IMR-90 (cell line): ENCODE measurements around the gene RBM5. TPM values are rescaled to one million over a fixed set of nuclear protein-coding genes. Genes with fewer than 3 reads are reported as not detected.

ENCODE experiments used
- ATAC-seq: fragments of 200-7000 bp; cut with Tn5 transposase; 2 replicates; pipeline ENCODE4 v1.9.1; 2020; ENCODE audit warnings: low read depth, mild to moderate bottlenecking, moderate library complexity
- BruUV-seq: library from RNA; stranded (reverse); fragments of 400-500 nt; replicated peaks from 2 replicates; lab custom pipeline; 2021; lab: Mats Ljungman, UMichigan
- CTCF ChIA-PET: fragments of 300-600 bp; formaldehyde crosslinking; extraction: SDS; loops from one replicate; lab custom pipeline; 2021; ENCODE audit warnings: antibody characterized with exemption; lab: Yijun Ruan, JAX
- POLR2A ChIA-PET: fragments of 300-600 bp; sonication (Branson Sonifier 250); formaldehyde crosslinking; loops from one replicate; lab custom pipeline; 2022; ENCODE audit warnings: antibody characterized with exemption; ENCODE audit not compliant: unreplicated experiment; lab: Charles Lee
- DNase-seq: peaks from one replicate; pipeline ENCODE4 v3.0.0; 2013
- H2AFZ ChIP-seq: replicated peaks from 2 replicates; pipeline ENCODE3; 2013; ENCODE audit warnings: low read length, mild to moderate bottlenecking; ENCODE audit not compliant: poor library complexity
- H2AK5ac ChIP-seq: 2 replicates; pipeline ENCODE4 v1.6.1; 2013; ENCODE audit warnings: low read depth, low read length, inconsistent platforms
- H2AK9ac ChIP-seq: replicated peaks from 2 replicates; pipeline ENCODE3; 2013; ENCODE audit warnings: mild to moderate bottlenecking, low read depth, low read length, moderate library complexity; ENCODE audit not compliant: poor library complexity
- H2BK120ac ChIP-seq: 2 replicates; pipeline ENCODE4 v1.6.1; 2013; ENCODE audit warnings: low read depth, low read length, inconsistent platforms
- H2BK15ac ChIP-seq: 3 replicates; pipeline ENCODE4 v1.6.1; 2013; ENCODE audit warnings: low read depth, low read length, inconsistent platforms
- H2BK20ac ChIP-seq: 2 replicates; pipeline ENCODE4 v1.6.1; 2013; ENCODE audit warnings: low read depth, mild to moderate bottlenecking, inconsistent platforms, low read length, moderate library complexity
- H2BK5ac ChIP-seq: 2 replicates; pipeline ENCODE4 v1.6.1; 2013; ENCODE audit warnings: mild to moderate bottlenecking, low read depth, low read length, inconsistent platforms; ENCODE audit not compliant: poor library complexity, severe bottlenecking
- H3K14ac ChIP-seq: replicated peaks from 2 replicates; pipeline ENCODE4 v1.6.1; 2013; ENCODE audit warnings: low read depth, low read length, inconsistent platforms
- H3K18ac ChIP-seq: 2 replicates; pipeline ENCODE4 v1.6.1; 2013; ENCODE audit warnings: low read depth, low read length, control low read depth
- H3K23ac ChIP-seq: 2 replicates; pipeline ENCODE4 v1.6.1; 2013; ENCODE audit warnings: low read depth, low read length, inconsistent platforms
- H3K27ac ChIP-seq: 2 replicates; pipeline ENCODE4 v1.5.1; 2013; ENCODE audit warnings: mild to moderate bottlenecking, control low read depth, low read length; ENCODE audit not compliant: insufficient read depth
- H3K27me3 ChIP-seq: 2 replicates; pipeline ENCODE4 v1.6.1; 2013; ENCODE audit warnings: low read length; ENCODE audit not compliant: control insufficient read depth, insufficient read depth
- H3K36me3 ChIP-seq: 2 replicates; pipeline ENCODE4 v1.6.1; 2013; ENCODE audit warnings: low read length, mixed read lengths; ENCODE audit not compliant: control insufficient read depth, insufficient read depth
- H3K4ac ChIP-seq: 2 replicates; pipeline ENCODE4 v1.6.1; 2013; ENCODE audit warnings: low read depth, low read length, inconsistent platforms
- H3K4me1 ChIP-seq: 2 replicates; pipeline ENCODE4 v1.6.1; 2013; ENCODE audit warnings: low read length, mixed read lengths; ENCODE audit not compliant: control insufficient read depth, insufficient read depth
- H3K4me2 ChIP-seq: 2 replicates; pipeline ENCODE4 v1.6.1; 2013; ENCODE audit warnings: low read depth, mild to moderate bottlenecking, control low read depth, low read length, moderate library complexity
- H3K4me3 ChIP-seq: 2 replicates; pipeline ENCODE4 v1.5.1; 2013; ENCODE audit warnings: low read depth, mild to moderate bottlenecking, control low read depth, low read length, moderate library complexity; ENCODE audit not compliant: insufficient read depth
- H3K56ac ChIP-seq: 2 replicates; pipeline ENCODE4 v1.6.1; 2013; ENCODE audit warnings: low read length, inconsistent platforms; ENCODE audit not compliant: insufficient read depth; ENCODE audit errors: extremely low read depth
- H3K79me1 ChIP-seq, 2 experiments: 2 replicates each; pipeline ENCODE4 v1.6.1; 2013; ENCODE audit warnings: low read length in 2 of 2, inconsistent platforms in 1 of 2, low read depth in 1 of 2
- H3K9ac ChIP-seq: 2 replicates; pipeline ENCODE4 v1.6.1; 2013; ENCODE audit warnings: low read depth, low read length, control low read depth
- H3K9me1 ChIP-seq: 2 replicates; pipeline ENCODE4 v1.6.1; 2013; ENCODE audit warnings: low read length, inconsistent platforms; ENCODE audit not compliant: insufficient read depth
- H3K9me3 ChIP-seq: 2 replicates; pipeline ENCODE4 v1.6.1; 2013; ENCODE audit warnings: low read length; ENCODE audit not compliant: control insufficient read depth, insufficient read depth
- H4K20me1 ChIP-seq: 2 replicates; pipeline ENCODE4 v1.6.1; 2013; ENCODE audit warnings: low read length, inconsistent platforms; ENCODE audit not compliant: insufficient read depth
- H4K5ac ChIP-seq: 2 replicates; pipeline ENCODE4 v1.6.1; 2013; ENCODE audit warnings: mild to moderate bottlenecking, low read depth, low read length, control low read depth
- H4K8ac ChIP-seq, 2 experiments: 2 replicates each; pipeline ENCODE4 v1.6.1; 2013; ENCODE audit warnings: low read depth in 2 of 2, low read length in 2 of 2, control low read depth in 1 of 2, inconsistent platforms in 1 of 2
- H4K91ac ChIP-seq: 2 replicates; pipeline ENCODE4 v1.6.1; 2013; ENCODE audit warnings: low read depth, low read length, inconsistent platforms; ENCODE audit not compliant: insufficient read depth
- BHLHE40 ChIP-seq: fragments of 150-350 bp; IDR thresholded peaks from 2 replicates; pipeline ENCODE4 v1.6.1; 2016; ENCODE audit warnings: mild to moderate bottlenecking, low read depth, low read length
- CEBPB ChIP-seq: IDR thresholded peaks from 2 replicates; pipeline ENCODE4 v1.6.1; 2012; ENCODE audit warnings: low read depth, low read length, improper control_type of control experiment
- CHD1 ChIP-seq: IDR thresholded peaks from 2 replicates; pipeline ENCODE4 v1.6.1; 2012; ENCODE audit warnings: low read depth, low read length, improper control_type of control experiment
- FOS ChIP-seq: fragments of 150-350 bp; IDR thresholded peaks from 2 replicates; pipeline ENCODE4 v1.6.1; 2016; ENCODE audit warnings: low read depth, low read length
- MAFK ChIP-seq: IDR thresholded peaks from 2 replicates; pipeline ENCODE4 v1.6.1; 2012; ENCODE audit warnings: low read depth, low read length, improper control_type of control experiment
- MAZ ChIP-seq: IDR thresholded peaks from 2 replicates; pipeline ENCODE4 v1.6.1; 2012; ENCODE audit warnings: low read depth, mild to moderate bottlenecking, low read length, improper control_type of control experiment, moderate library complexity, borderline replicate concordance
- MXI1 ChIP-seq: IDR thresholded peaks from 2 replicates; pipeline ENCODE4 v1.6.1; 2012; ENCODE audit warnings: low read depth, mild to moderate bottlenecking, low read length, moderate library complexity, borderline replicate concordance
- NFE2L2 ChIP-seq: fragments of 150-350 bp; IDR thresholded peaks from 2 replicates; pipeline ENCODE4 v1.6.1; 2016; ENCODE audit warnings: low read depth, mild to moderate bottlenecking, low read length
- POLR2A ChIP-seq: IDR thresholded peaks from 2 replicates; pipeline ENCODE4 v1.6.1; 2012; ENCODE audit warnings: mild to moderate bottlenecking, low read depth, low read length
- RCOR1 ChIP-seq: IDR thresholded peaks from 2 replicates; pipeline ENCODE4 v1.6.1; 2012; ENCODE audit warnings: mild to moderate bottlenecking, low read length, improper control_type of control experiment; ENCODE audit not compliant: insufficient replicate concordance
- RFX5 ChIP-seq: IDR thresholded peaks from 2 replicates; pipeline ENCODE4 v1.8.0; 2012; ENCODE audit warnings: low read depth, mild to moderate bottlenecking, low read length, moderate library complexity
- SMC3 ChIP-seq: fragments of 150-350 bp; IDR thresholded peaks from 2 replicates; pipeline ENCODE4 v1.6.1; 2016; ENCODE audit warnings: low read depth, mild to moderate bottlenecking, antibody characterized with exemption, low read length, moderate library complexity
- WGBS, 2 experiments: methylation state at CpG; one replicate each; pipeline versions ENCODE4 v1.1.5 to v1.1.7; 2013; ENCODE audit warnings: missing lambda C conversion rate in 2 of 2; ENCODE audit not compliant: insufficient read length in 1 of 2; ENCODE audit errors: extremely low coverage in 2 of 2; 5-methylcytosine and 5-hydroxymethylcytosine counted together
- dilution Hi-C: fragments of 300-500 bp; cut with HindIII; formaldehyde crosslinking; loops from one replicate; pipeline ENCODE4 v1.14.3; 2018; ENCODE audit warnings: low sequenced_read_pairs; ENCODE audit not compliant: unreplicated experiment
- in situ Hi-C: fragments of 300-500 bp; cut with MboI; formaldehyde crosslinking; loops from 3 replicates; pipeline ENCODE4 v1.14.3; 2019; ENCODE audit warnings: low sequenced_read_pairs, inconsistent platforms, mixed read lengths
- intact Hi-C: fragments of 100-400 bp; cut with micrococcal nuclease; formaldehyde crosslinking; loops from 2 replicates; pipeline ENCODE4 v1.10.0; 2022
- polyA plus RNA-seq, 3 experiments: library from polyadenylated mRNA; depleted of rRNA; stranded (reverse); fragments of >200 nt; gene quantifications; 2 replicates each; pipeline ENCODE4 v1.2.3, GENCODE V29; 2012; ENCODE audit warnings: low replicate concordance in 1 of 3
- total RNA-seq: library from RNA; depleted of rRNA; stranded (reverse); fragments of >200 nt; gene quantifications from 2 replicates; pipeline ENCODE4 v1.2.3, GENCODE V29; 2012
- TF ChIP-seq, protein P1 (sequence below): conservative IDR thresholded peaks from 2 replicates; pipeline ENCODE4 v1.5.1; 2012; ENCODE audit warnings: mild to moderate bottlenecking, low read depth, low read length, improper control_type of control experiment
- TF ChIP-seq, protein P2 (sequence below): fragments of 150-350 bp; IDR thresholded peaks from 2 replicates; pipeline ENCODE4 v1.6.1; 2017; ENCODE audit warnings: mild to moderate bottlenecking, antibody characterized with exemption, low read length, low read depth
- TF ChIP-seq, protein P3 (sequence below): fragments of 150-350 bp; IDR thresholded peaks from 2 replicates; pipeline ENCODE4 v1.6.1; 2016; ENCODE audit warnings: low read depth, mild to moderate bottlenecking, low read length, moderate library complexity, borderline replicate concordance

RBM5 gene
- total and polyA plus RNA-seq, 2 of the 4 experiments (the other 2 are of a cell fraction) = 121 to 155 TPM

DNA sequence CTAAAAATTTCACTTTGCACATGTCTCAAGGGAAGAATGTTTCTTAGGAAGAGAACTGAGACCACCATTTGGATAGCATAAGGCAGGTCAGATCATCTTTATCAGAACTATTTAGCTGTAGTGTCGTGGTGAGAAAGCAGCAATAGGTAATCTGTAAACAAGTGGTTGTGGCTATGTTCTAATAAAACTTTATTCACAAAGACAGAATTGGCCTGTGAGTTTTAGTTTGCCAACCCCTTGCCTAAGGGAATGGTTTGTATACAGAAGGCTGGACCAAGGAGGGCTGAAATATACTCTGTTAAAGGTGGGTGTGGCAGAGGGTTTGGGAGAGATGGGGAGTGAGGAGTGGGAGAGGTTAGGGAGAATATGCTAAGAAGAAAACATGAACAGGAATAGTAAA is 10.6 kb upstream of the RBM5 start:
- in situ Hi-C loops = no loop called here
- Histone ChIP-seq H4K20me1 (no peaks in the 10 kb centered on the region), H3K56ac (no peak overlapping the region), H3K4me3 (no peak overlapping the region), H3K79me1 (peaks cover 0 to 3% of the 10 kb centered on the region in 2 experiments; a peak in 1 of 4 replicates), H2BK120ac (no peak overlapping the region), H2BK20ac (no peak overlapping the region), H3K27me3 (no peaks in the 10 kb centered on the region), H2AK9ac (no peak overlapping the region), H4K91ac (no peak overlapping the region), H3K9me3 (no peaks in the 10 kb centered on the region), H2AK5ac (no peak overlapping the region), H2AFZ (no peak overlapping the region), H3K4ac (no peak overlapping the region), H3K18ac (no peak overlapping the region), H3K9me1 (no peaks in the 10 kb centered on the region), H3K23ac (no peak overlapping the region), H2BK15ac (no peak overlapping the region), H3K36me3 (peaks cover 28% of the 10 kb centered on the region), H3K14ac (no peak overlapping the region), H4K8ac (no peak overlapping the region), H3K27ac (no peak overlapping the region), H4K5ac (no peak overlapping the region), H3K9ac (no peak overlapping the region), H3K4me1 (no peaks in the 10 kb centered on the region), H3K4me2 (no peak overlapping the region), H2BK5ac (no peak overlapping the region)
- dilution Hi-C loops = no loop called here
- WGBS, 2 experiments = no CpG with 5 or more reads among the region's 1 CpG
- BruUV-seq = no TSS peak
- TF ChIP-seq POLR2A = no peak
- TF ChIP-seq, protein P1, sequence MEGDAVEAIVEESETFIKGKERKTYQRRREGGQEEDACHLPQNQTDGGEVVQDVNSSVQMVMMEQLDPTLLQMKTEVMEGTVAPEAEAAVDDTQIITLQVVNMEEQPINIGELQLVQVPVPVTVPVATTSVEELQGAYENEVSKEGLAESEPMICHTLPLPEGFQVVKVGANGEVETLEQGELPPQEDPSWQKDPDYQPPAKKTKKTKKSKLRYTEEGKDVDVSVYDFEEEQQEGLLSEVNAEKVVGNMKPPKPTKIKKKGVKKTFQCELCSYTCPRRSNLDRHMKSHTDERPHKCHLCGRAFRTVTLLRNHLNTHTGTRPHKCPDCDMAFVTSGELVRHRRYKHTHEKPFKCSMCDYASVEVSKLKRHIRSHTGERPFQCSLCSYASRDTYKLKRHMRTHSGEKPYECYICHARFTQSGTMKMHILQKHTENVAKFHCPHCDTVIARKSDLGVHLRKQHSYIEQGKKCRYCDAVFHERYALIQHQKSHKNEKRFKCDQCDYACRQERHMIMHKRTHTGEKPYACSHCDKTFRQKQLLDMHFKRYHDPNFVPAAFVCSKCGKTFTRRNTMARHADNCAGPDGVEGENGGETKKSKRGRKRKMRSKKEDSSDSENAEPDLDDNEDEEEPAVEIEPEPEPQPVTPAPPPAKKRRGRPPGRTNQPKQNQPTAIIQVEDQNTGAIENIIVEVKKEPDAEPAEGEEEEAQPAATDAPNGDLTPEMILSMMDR = no peak
- TF ChIP-seq BHLHE40 = no peak
- no peak for TF ChIP-seq SMC3
- no peak for TF ChIP-seq MAFK
- TF ChIP-seq MAZ = no peak
- TF ChIP-seq RFX5 = no peak
- no peak for TF ChIP-seq FOS
- no peak for TF ChIP-seq MXI1
- no peak for TF ChIP-seq RCOR1
- TF ChIP-seq, protein P2, sequence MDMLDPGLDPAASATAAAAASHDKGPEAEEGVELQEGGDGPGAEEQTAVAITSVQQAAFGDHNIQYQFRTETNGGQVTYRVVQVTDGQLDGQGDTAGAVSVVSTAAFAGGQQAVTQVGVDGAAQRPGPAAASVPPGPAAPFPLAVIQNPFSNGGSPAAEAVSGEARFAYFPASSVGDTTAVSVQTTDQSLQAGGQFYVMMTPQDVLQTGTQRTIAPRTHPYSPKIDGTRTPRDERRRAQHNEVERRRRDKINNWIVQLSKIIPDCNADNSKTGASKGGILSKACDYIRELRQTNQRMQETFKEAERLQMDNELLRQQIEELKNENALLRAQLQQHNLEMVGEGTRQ = no peak
- TF ChIP-seq CEBPB = no peak
- TF ChIP-seq, protein P3, sequence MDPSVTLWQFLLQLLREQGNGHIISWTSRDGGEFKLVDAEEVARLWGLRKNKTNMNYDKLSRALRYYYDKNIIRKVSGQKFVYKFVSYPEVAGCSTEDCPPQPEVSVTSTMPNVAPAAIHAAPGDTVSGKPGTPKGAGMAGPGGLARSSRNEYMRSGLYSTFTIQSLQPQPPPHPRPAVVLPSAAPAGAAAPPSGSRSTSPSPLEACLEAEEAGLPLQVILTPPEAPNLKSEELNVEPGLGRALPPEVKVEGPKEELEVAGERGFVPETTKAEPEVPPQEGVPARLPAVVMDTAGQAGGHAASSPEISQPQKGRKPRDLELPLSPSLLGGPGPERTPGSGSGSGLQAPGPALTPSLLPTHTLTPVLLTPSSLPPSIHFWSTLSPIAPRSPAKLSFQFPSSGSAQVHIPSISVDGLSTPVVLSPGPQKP = no peak
- TF ChIP-seq NFE2L2 = no peak
- no peak for TF ChIP-seq CHD1
- intact Hi-C loops = no loop called here
- DNase-seq (no peak), ATAC-seq (no peak)
- ChIA-PET CTCF (no interaction called here), POLR2A (interaction anchor here (0.5 kb wide), 1 partner anchor 105 kb away, joined by 4 read pairs; no protein-coding TSS in a partner anchor)
